Measurements from ENCODE around the gene REPS2. TPM values are rescaled to one million over a fixed set of nuclear protein-coding genes. Genes with fewer than 3 reads are reported as not detected.
A peak's percentile ranks its signal among the peaks of the same experiment; 100 is the strongest.

The REPS2 gene
- total RNA-seq, 1 donor from 2014 or later = 18.9 TPM

DNA sequence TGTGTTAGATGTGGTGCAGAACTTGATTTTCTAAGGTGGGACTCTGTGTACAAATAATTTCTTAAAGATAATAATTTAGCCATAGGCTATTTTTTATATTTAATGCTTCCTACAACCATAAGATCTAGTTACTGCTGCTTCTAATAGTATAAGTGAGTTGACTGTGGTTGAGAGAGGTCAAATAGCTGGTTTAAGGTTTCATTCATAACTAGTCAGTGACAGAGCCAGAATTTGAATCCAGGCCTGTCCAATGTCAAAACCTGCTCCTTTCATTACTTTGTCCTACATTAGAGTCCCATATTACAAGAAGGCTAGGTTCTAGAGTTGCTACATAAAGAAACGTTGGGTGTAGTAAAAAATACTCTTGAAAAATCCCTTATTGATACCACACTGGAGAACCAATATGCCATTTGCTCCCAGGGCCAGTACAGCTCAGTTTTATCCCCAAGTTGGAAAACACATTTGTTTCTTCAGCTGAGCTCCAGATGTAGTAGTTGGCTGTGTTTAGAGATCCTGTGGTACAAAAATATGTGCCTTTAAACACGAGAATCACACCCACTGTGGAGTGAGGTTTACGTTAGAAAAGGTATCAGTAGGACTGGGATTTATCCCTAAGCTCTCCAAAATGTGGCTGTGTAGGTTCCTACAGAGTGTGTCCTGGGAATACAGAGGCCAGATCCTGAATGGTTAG lies 84.3 kb downstream of the REPS2 start:
- H3K4me3 ChIP-seq = no peak overlapping the region
- ATAC-seq (no peak), DNase-seq (no peak)
- intact Hi-C loops (cut with DNase I) = no loop called here
- no peaks in the 10 kb centered on the region for H3K27me3 ChIP-seq
- no peaks in the 10 kb centered on the region for H3K36me3 ChIP-seq
- no peak for TF ChIP-seq CTCF (IDR thresholded peaks at IDR 0.05)
- no peak overlapping the region for H3K27ac ChIP-seq
- no peaks in the 10 kb centered on the region for H3K9me3 ChIP-seq
- no peaks in the 10 kb centered on the region for H3K4me1 ChIP-seq

- no peak for ATAC-seq
- intact Hi-C loops (cut with DNase I) = no loop called here
- H3K27ac ChIP-seq = peak overlapping the region; percentile 42
These were observed 85.4 kb downstream of the REPS2 start for GRCh38 chrX:17031827-17032226.

DNA sequence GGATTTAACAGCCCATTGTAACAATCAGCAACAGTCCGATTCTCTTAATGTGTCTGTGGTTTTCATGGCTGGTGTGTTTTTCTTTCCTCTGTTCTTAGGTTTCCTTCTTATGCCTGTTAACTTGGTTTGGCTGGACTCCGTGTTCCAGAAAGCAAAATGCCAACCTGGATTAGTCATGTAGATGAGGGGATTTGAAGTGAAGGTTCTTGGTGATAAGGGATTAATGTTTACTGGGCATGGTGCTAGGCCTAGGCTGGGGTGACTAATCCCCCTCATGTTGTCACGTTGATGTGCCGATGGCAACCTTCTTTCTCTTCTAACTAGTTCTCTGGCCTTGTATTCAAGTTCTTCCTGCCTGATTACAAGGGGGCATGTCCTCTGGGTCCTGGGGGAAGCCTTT lies 85.9 kb downstream of the REPS2 start:
- intact Hi-C loops (cut with DNase I) = no loop called here
- DNase-seq = no peak
- no peaks in the 10 kb centered on the region for H3K9me3 ChIP-seq
- no peaks in the 10 kb centered on the region for H3K27me3 ChIP-seq
- H3K36me3 ChIP-seq = no peaks in the 10 kb centered on the region
- no peak for TF ChIP-seq CTCF (IDR thresholded peaks at IDR 0.05)
- peak overlapping the region; percentile 42 for H3K27ac ChIP-seq
- H3K4me3 ChIP-seq = no peak overlapping the region
- ATAC-seq = peak; percentile 85
- no peaks in the 10 kb centered on the region for H3K4me1 ChIP-seq

More at GRCh38 chrX:17031827-17032226, 85.4 kb downstream of the REPS2 start:
- no peaks in the 10 kb centered on the region for H3K4me1 ChIP-seq
- no peaks in the 10 kb centered on the region for H3K9me3 ChIP-seq
- no peak overlapping the region for H3K4me3 ChIP-seq
- no peaks in the 10 kb centered on the region for H3K27me3 ChIP-seq
- DNase-seq = no peak
- H3K36me3 ChIP-seq = no peaks in the 10 kb centered on the region
- no peak for TF ChIP-seq CTCF (IDR thresholded peaks at IDR 0.05)

DNA sequence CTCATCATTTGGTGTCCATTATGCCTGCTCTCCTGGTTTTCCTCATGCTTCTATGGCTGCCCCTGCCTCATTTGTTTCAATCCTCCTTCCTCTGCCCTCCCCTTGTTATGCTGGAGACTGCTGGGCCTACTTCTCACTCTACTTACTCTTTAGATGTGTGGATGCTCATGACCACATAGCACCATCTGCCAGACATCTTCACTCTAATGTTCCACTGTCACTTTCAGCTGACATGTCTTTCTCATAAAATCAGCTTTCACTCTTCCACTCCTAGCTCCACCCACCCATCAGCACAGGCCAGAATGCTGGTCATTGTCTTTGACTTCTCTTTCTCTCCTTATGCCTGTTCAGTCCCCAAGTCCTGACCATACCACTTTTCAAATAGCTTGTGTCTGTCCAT lies 86.8 kb downstream of the REPS2 start:
- Histone ChIP-seq H3K4me3 (no peak overlapping the region), H3K27me3 (no peaks in the 10 kb centered on the region), H3K9me3 (no peaks in the 10 kb centered on the region), H3K27ac (no peak overlapping the region), H3K4me1 (no peaks in the 10 kb centered on the region), H3K36me3 (no peaks in the 10 kb centered on the region)
- intact Hi-C loops (cut with DNase I) = no loop called here
- DNase-seq = no peak
- no peak for TF ChIP-seq CTCF (IDR thresholded peaks at IDR 0.05)
- no peak for ATAC-seq

GRCh38 chrX:17035111-17035510 lies 88.7 kb downstream of the REPS2 start:
- H3K9me3 ChIP-seq = no peaks in the 10 kb centered on the region
- intact Hi-C loops (cut with DNase I) = no loop called here
- DNase-seq = no peak
- no peak for ATAC-seq
- no peak overlapping the region for H3K4me3 ChIP-seq
- no peaks in the 10 kb centered on the region for H3K27me3 ChIP-seq
- H3K36me3 ChIP-seq = no peaks in the 10 kb centered on the region
- no peak for TF ChIP-seq CTCF (IDR thresholded peaks at IDR 0.05)
- no peak overlapping the region for H3K27ac ChIP-seq
- H3K4me1 ChIP-seq = no peaks in the 10 kb centered on the region
